ENCODE results near the gene KCNIP3.

Gene KCNIP3

DNA sequence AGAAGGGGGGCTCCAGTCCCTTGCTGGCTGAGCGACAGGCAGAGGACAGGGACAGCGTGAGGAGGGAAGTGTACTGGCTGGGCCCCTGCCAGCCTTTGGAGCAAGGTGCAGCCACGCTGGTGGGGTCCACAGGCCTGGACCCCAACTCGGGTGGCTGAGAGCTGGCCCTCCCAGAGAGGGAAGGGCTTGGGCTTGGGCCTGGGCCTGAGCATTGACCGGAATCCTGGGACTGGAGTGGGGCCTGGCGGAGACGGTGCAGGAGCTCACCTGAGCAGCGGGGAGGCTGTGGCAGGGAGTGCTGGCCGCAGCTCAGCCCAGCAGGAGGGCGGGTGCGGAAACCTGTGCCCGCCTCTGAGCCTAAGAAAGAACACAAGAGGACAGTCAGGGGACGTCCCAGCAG is 27.9 kb downstream of the KCNIP3 start:
- TF ChIP-seq, protein P1, sequence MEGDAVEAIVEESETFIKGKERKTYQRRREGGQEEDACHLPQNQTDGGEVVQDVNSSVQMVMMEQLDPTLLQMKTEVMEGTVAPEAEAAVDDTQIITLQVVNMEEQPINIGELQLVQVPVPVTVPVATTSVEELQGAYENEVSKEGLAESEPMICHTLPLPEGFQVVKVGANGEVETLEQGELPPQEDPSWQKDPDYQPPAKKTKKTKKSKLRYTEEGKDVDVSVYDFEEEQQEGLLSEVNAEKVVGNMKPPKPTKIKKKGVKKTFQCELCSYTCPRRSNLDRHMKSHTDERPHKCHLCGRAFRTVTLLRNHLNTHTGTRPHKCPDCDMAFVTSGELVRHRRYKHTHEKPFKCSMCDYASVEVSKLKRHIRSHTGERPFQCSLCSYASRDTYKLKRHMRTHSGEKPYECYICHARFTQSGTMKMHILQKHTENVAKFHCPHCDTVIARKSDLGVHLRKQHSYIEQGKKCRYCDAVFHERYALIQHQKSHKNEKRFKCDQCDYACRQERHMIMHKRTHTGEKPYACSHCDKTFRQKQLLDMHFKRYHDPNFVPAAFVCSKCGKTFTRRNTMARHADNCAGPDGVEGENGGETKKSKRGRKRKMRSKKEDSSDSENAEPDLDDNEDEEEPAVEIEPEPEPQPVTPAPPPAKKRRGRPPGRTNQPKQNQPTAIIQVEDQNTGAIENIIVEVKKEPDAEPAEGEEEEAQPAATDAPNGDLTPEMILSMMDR (conservative IDR thresholded peaks at IDR 0.05; ENCODE audit: low read depth, low read length), result no peak
- DNase-seq (ENCODE audit: low read depth), result no peak

DNA sequence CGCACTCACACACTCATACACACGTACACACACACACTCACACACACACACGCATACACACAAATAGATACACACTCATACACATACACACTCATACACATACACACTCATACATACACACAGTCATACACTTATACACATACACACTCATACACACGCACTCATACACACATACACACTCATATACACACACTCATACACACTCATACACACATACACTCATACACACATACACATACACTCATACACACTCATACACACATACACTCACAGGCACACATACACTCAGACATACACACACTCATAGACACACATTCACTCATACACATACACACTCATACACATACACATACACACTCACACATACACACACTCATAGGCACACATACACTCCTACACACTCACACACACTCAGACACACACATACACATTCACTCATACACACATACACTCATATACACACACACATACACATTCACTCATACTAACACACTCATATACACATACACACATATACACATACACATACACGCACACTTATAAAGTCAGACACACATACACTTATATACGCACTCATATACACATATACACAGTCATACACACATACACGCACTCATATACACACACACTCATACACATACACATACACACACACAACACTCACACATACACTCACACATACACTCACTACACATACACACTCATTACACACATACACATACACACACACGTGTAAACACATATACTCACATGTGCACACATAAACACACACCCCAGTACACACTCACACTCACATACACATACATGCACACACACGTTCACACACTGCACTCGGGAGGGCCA is 28.7 kb downstream of the KCNIP3 start:
- DNase-seq (ENCODE audit: low read depth), result no peak
- H3K4me3 ChIP-seq (ENCODE audit: low read length), result no peak overlapping the region
- TF ChIP-seq, protein P1 (conservative IDR thresholded peaks at IDR 0.05; ENCODE audit: low read depth, low read length), result no peak

More for the DNA sequence above, 27.9 kb downstream of the KCNIP3 start:
- H3K4me3 ChIP-seq (ENCODE audit: low read length), result no peak overlapping the region

DNA sequence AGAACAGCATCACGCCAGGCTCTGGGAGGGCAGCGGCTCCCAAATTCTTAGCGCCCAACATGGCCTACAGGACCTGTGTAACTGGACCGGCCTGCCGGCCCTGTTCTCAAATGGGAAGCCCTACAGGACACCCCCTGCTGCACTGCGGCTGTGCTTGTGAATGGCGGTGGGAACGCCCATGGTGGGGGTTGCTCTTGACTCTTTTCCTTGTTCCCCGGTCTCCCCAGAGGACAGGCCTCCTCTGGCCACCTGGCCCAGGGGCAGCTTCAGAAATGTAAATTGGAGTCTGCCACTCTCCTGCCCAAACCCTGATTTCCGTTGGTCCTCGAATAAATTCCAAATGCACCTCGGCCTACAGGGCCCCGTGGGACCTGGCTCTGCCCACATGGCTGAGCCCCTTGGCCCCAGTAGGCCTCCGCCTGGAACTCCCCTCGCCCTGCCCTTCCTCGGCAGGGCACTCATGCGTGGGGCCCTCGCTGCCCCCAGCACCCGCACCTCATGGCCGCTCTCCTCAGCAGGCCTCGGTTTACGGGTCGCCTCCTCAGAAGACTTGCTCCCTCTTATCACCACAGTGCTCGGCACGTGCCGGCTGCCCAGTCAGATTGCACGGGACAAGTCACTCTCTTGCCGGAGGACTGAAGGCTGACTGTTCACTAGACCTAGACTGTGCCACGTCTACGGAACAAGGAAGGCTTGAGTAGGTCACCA is 29.4 kb downstream of the KCNIP3 start:
- no peak for DNase-seq (ENCODE audit: low read depth)
- TF ChIP-seq, protein P1 (conservative IDR thresholded peaks at IDR 0.05; ENCODE audit: low read depth, low read length), result no peak
- no peak overlapping the region for H3K4me3 ChIP-seq (ENCODE audit: low read length)

DNA sequence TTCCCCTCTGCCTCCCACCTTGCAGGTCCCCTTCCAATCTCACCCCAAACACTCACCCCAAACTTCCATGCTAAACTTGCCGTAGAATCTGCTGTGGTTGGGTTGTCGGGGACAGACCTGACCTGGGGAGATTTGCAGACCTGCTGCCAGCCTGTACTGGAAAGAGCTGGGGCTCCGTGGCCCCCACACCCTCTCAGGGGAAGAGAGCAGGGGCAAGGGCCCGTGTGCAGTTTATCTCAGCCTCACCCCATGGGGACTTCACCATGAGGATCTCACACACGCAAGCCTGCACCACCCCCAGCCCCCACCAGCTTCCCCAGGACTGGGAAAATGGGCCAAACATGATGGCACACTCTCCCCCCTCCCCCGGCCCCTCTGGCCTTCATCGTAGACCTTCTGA is 30.7 kb downstream of the KCNIP3 start:
- no peak for DNase-seq (ENCODE audit: low read depth)
- TF ChIP-seq, protein P1 (conservative IDR thresholded peaks at IDR 0.05; ENCODE audit: low read depth, low read length), result no peak
- no peak overlapping the region for H3K4me3 ChIP-seq (ENCODE audit: low read length)

DNA sequence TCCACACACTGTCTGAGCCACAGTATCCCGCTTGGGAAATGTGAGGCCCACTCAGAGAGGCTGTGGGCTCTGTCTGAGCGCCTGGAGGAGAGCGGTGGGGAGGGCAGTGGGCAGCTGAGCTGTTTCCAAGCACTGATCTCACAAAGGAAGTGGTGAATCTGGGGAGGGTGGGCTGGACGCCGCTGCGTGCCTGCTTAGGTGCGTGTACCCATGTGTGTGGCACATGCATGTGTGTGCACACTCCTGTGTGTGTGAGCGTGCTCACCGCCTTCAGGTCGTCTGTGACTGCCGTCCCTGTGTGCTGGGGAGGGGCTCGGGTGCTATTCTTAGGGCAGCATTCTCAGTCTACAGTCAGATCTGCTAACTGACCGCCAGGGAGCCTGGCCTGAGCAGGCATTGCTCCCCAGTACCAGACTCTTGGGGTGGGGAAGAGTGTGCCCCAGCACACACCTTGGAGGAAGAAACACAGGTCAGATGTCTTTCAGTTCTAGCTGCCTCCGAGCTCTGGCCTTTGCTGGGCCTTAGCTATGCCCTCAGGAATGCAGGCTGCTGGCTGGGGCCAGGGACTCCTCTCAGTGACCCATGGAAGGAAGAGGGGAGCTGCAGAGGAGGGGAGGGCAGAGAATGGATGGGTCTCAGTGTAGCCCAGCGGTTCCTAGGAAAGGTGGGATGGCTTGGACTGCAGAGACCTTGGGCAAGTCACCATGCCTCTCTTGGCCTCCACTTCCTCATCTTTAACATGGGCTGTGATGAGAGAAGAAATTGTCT is 31.4 kb downstream of the KCNIP3 start:
- H3K4me3 ChIP-seq (ENCODE audit: low read length), result no peak overlapping the region
- no peak for DNase-seq (ENCODE audit: low read depth)

DNA sequence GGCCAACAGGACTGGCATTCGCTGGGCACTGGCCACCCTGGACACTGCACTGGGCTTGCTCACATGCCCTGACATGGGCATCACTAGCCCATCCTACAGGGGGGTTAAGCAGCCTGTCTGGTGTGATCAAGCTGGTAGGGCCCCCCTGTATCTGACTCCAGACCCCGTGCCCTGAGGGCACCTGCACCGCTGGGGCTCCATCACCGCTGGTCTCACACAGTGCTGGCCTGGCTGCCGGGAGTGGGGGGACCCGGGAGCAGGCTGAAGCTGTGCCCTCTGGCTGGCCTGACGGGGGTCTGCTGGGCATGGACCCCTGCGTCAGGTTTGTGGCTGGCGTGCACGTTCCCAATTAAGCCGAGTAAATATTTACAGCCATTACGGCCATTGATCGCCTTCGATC is 32.3 kb downstream of the KCNIP3 start:
- no peak overlapping the region for H3K4me3 ChIP-seq (ENCODE audit: low read length)
- no peak for DNase-seq (ENCODE audit: low read depth)
- TF ChIP-seq, protein P1 (conservative IDR thresholded peaks at IDR 0.05; ENCODE audit: low read depth, low read length), result no peak

More for the DNA sequence above, 31.4 kb downstream of the KCNIP3 start:
- TF ChIP-seq, protein P1 (conservative IDR thresholded peaks at IDR 0.05; ENCODE audit: low read depth, low read length), result no peak
